Epithelial cell of prostate (primary cell): ENCODE measurements around the gene IP6K3.

Source experiments
- DNase-seq: peaks from one replicate; pipeline ENCODE4 v3.0.0-alpha.2; 2011; ENCODE audit warnings: low read depth, low spot score
- H3K27ac ChIP-seq: fragments of 450-650 bp; 2 replicates; pipeline ENCODE4 v1.5.1; 2017; ENCODE audit warnings: mild to moderate bottlenecking

The IP6K3 gene

GRCh38 chr6:33744001-33744848 is 2.5 kb downstream of the IP6K3 start:
- peak; percentile 99 for DNase-seq
- H3K27ac ChIP-seq = peak overlapping the region; percentile 45

- DNase-seq = no peak
- H3K27ac ChIP-seq = no peak overlapping the region
Measured at GRCh38 chr6:33742837-33743236, 3.9 kb downstream of the IP6K3 start.

DNA sequence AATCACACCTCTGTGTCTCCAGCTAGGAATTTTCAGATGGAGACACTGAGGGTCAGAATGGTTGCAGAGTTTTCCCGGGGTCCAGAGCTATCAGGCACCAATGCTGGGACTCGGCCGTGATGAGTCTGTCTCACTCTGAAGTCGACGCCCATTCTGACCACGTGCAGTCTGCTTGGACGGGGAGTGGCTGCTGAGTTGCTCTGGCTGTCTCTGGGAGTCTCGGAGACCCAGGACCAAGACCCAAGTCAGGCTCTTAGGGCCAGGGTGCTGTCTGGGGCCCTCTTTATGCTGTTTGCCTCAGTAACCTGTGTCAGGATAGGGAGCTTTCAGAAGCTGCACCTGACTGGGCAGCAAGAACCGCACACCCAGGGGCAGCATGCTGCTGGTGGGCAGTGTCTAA is 4.6 kb downstream of the IP6K3 start:
- no peak overlapping the region for H3K27ac ChIP-seq
- DNase-seq = no peak

DNA sequence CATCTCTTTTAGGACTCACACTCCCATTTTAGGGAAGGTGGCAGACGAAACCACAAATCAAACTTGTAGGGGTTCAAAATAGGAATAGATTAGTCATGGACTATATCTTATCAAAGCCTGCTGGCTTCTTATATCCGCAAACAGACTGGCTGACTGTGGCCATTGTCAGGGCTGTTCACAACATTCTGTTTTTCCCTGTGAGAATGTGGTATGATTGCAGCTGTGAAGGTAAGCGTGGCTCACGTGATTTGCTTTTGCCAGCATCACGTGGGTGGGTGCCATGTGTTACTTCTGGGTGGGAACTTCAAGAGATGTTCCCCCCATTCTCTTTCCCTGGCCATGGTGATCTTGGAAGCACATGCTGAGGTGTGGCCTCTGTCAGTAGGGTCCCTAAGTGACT is 5.9 kb downstream of the IP6K3 start:
- no peak overlapping the region for H3K27ac ChIP-seq
- DNase-seq = no peak

DNA sequence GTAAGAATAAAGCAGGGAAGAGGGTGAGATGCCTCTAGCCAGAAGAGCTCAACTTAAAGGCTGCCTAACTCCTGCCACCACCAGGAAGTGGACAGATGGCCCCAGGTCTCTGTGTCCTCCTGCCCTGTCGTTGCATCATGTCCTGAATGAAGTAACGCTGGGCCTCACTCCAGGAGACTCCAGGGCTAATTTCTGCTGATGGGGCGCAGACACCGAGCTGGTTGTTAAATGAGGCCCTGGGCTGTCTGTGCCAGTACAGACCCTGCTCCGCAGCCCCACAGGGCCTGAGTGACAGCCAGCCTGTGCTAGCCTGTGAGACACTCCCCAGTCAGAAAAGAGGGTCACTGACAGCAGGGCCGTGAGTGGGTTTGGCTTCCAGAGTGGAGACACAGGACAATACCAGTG is 6.5 kb downstream of the IP6K3 start:
- H3K27ac ChIP-seq = peak overlapping the region; percentile 22
- no peak for DNase-seq

DNA sequence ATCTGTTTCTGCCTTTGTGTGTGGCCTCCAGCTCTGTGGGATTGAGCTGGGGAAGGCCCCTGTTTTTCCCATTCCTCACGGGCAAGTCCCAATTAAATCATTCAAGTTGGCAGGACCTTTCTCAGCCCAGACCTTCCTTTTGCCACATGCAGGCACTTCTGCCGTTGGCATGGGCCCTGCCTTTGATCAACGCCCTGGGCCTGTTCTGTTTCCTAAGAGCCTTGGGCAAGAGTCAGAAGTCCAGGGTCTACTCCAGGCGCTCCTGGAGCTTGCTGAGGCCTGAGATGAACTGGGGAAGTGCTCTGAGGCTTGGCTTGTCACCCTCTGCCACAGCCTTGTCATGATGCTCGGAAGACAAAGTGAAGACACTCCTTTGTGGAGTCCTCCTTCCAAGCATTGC is 7.1 kb downstream of the IP6K3 start:
- peak overlapping the region; percentile 22 for H3K27ac ChIP-seq
- DNase-seq = no peak

DNA sequence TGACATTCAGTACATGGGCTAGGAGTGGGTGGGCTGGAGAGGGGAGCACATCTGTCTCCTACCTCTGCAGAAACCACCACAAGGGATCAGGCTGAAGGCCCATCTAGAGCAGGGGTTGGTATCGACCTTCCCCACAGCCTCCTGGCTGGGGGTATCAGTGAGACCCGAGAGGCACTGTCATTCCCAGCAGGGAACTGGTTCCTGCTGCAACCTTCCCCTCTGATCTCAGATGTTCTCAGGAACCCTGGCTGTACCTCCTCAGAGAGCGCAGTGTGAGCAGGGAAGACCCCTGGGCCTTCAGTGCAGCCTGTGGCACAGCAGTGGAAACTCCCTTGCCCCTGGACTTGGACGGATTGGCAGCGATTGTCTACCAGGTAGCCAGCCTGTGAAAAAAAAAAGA is 7.8 kb downstream of the IP6K3 start:
- no peak overlapping the region for H3K27ac ChIP-seq

GRCh38 chr6:33738153-33738552 is 8.6 kb downstream of the IP6K3 start:
- no peak for DNase-seq
- H3K27ac ChIP-seq = no peak overlapping the region

More for the DNA sequence above, 7.8 kb downstream of the IP6K3 start:
- no peak for DNase-seq

DNA sequence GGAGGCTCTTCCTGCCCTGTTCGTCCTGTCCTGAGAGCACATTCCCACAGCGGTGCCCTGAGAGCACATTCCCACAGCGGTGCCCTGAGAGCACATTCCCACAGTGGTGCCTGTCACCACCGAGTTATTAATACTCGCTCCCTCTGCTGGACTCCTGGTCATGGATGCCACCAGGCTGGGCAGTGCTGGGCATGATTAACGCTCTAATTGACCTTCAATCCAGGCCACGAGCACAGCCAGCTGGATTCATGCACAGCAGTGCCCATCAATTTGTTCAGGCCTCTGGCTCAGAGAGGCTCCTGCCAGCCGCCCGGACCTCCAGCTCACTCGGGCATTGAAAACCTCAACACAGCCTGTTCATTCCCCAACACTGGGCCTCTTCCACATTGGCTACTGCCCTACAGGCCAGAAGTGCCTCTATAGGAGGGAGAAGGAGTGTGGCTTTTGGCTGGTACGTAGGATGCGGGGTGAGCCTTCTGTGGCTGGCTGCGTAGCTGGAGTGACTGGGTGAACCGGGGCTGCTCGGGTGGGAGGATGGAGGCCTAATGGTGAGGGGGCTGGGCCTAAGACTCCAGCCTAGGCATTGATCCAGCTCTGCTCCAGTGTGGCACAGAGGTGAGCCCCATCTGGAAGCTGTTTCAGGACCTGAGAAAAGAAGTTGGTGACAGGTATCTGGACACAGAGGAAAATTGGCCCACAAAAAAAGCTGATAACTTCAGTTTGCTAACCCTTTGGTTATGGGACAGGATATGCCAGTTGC is 9.3 kb downstream of the IP6K3 start:
- DNase-seq = no peak
- no peak overlapping the region for H3K27ac ChIP-seq

GRCh38 chr6:33735216-33735615 is 11.5 kb downstream of the IP6K3 start:
- DNase-seq = no peak
- no peak overlapping the region for H3K27ac ChIP-seq

DNA sequence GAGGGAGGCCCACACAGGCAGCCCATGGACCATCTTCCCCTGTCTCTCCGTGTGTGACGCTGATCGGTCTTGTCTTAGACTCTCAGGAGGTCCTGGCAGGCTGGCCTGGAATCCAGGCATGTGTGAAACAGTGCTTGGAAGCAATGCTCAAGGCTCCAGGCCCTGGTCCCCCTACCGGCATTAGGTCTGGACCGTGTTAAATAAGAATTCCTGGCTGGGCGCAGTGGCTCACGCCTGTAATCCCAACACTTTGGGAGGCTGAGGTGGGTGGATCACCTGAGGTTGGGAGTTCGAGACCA is 13.0 kb downstream of the IP6K3 start:
- DNase-seq = no peak
- H3K27ac ChIP-seq = no peak overlapping the region

GRCh38 chr6:33732817-33733708 is 13.6 kb downstream of the IP6K3 start:
- no peak for DNase-seq
- H3K27ac ChIP-seq = no peak overlapping the region

DNA sequence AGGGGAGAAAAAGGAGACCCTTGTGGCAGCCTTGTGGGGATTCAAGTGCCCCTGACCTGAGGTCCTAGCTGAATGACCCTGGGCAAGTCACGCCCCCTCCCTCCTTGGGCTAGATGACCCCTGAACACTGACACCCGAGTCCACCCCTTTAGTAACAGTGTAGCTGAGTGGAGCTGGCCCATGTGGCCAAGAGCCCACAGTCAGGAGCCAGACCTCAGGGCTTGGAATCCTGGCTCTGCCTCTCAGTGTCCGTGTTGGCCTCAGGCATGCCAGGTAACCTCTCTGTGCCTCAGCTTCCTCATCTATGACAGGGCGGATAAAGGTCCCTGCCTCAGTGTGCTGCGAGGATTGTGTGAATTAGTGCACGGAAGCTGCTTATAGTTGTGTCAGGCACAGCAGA is 14.3 kb downstream of the IP6K3 start:
- no peak for DNase-seq

GRCh38 chr6:33731751-33732282 is 14.9 kb downstream of the IP6K3 start:
- no peak for DNase-seq
- no peak overlapping the region for H3K27ac ChIP-seq

More for the DNA sequence above, 14.3 kb downstream of the IP6K3 start:
- H3K27ac ChIP-seq = no peak overlapping the region

DNA sequence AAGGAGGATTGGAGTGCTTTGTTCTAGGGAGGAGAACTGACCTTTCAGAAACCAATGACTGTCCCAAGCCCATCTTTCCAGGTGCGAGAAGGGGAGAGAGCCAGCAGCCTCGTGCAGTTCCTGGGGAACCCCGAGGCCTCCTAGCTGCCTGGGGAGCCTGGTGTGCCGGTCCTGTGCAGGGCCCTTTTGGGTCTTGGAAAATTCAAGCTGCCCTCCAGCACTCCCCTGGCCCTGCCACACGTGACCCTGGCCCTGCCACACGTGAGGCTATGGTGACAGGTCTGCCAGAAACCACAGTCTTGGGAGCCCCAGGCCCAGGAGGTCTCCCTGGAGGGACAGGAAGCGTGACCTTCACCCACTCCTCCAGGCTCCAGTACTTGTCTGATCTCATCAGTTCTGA is 15.7 kb downstream of the IP6K3 start:
- no peak overlapping the region for H3K27ac ChIP-seq
- no peak for DNase-seq

DNA sequence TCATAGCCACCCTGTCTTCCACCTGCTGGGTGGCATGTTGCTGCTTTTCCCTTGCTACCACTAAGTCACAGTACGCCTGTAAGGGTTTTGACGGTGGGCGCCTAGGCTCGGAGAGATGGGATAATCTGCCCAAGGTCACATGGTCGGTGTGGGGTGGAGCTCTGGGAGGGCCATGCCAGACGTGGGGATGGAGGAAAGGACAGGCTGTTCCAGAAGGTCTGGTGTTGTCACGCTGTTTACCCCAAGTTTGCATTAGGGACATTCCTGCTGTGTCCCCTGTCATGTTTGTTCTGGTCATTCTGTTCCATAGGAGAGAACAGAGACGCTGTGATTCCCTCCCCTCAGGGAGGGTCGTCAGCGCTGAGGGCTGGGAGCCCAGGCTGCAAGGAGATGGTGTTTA is 16.1 kb downstream of the IP6K3 start:
- H3K27ac ChIP-seq = no peak overlapping the region
- no peak for DNase-seq

DNA sequence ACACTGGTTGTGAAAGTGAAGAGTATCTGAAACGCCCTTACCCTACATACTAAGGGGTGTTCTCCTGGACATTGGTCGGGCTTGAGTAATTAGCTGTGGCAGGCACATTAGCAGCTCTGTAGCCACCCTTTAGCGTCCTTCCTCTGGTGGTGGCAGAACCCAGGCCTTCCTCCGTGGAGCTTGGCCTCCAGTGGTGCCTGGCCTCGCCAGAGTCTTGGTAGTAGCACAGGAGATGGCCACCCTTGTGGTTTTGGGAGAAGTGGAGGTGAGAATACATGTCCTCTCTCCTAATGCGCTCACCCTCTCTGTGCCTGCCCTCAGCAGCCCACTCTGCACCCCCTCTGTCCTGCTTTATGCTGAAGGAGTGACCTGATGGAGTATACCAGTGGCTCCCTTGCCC is 17.6 kb downstream of the IP6K3 start:
- no peak for DNase-seq
- no peak overlapping the region for H3K27ac ChIP-seq

GRCh38 chr6:33728438-33728837 is 18.3 kb downstream of the IP6K3 start:
- DNase-seq = no peak
- no peak overlapping the region for H3K27ac ChIP-seq

DNA sequence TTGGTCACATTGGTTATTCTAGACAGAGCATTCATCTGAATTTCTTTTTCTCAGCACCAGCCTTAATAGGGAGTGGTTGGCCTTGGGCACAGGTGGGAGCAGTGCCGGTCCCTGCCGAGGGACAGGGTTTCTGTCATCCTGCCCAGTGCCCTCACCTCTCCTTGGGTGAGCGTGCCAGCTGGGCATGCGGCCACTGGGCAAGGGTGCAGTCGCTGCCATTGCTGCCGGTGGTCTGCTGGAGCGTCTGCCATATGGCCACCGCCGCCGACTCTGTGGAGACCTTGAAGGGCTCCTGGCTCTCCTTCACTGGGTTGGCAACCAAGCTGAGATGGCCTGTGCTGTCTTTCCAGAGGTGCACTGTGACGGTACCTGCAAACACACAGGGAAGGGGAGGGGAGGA is 18.8 kb downstream of the IP6K3 start:
- no peak for DNase-seq

DNA sequence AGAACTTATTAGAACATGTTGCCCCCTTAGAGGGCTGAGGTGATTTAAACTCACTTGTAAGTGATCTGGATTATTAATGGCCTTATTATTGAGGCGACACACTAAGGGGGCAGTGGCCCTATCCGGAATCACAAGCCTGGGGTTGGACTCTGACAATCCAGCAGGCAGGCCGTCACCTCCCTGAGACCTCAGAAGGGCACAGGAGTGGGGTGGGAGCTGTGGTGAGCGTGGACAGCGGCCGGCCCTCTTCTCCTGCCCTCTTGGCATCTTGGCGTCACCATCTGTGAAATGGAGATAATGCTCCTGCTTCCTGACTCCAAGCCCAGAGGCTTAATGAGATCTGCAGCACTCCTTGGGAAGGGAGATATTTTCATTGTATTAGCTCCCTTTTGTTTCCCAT is 19.6 kb downstream of the IP6K3 start:
- no peak overlapping the region for H3K27ac ChIP-seq
- DNase-seq = no peak

More for the DNA sequence above, 18.8 kb downstream of the IP6K3 start:
- no peak overlapping the region for H3K27ac ChIP-seq

DNA sequence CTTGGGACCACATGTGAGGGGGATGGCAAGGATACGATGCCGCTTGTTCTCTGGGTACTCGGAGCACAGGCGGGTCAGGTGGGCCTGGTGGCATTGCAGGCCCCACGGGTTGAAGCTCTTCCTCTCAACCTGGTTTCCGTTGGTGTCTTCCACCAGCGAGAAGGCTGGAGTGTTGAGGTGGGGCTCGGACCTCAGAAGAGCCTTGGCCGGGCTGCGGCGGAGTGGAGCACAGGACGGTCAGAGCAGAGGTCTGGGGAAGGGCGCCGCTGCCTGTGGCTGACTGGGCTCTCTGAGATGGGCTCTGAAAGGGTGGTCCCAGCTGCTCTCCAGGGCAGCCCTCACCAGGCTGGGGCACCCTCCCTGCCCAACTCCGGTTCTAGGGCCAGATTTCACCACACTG is 20.0 kb downstream of the IP6K3 start:
- H3K27ac ChIP-seq = no peak overlapping the region
- DNase-seq = no peak
